Stimulated activated CD8-positive, alpha-beta memory T cell treated with anti-CD3 and anti-CD28 coated beads, Interleukin-2, amount 100 ng/mL, for 48 hours (primary cell): ENCODE results near the gene RALGPS1.
"Not testable (repeated sequence)": the region's sequence is repeated elsewhere in the genome, so short reads cannot be mapped to it uniquely, and the experiment has no call there.

Experiments
- DNase-seq, 2 donors: peaks; one replicate each; pipeline ENCODE4 v3.0.0-alpha.2; 2020; ENCODE audit warnings: low read depth in 2 of 2

The RALGPS1 gene

GRCh38 chr9:127158786-127159324 lies 244.3 kb downstream of the RALGPS1 start:
- no peak for DNase-seq

GRCh38 chr9:127159325-127159801 lies 244.8 kb downstream of the RALGPS1 start:
- no peak for DNase-seq

GRCh38 chr9:127159949-127160610 lies 245.5 kb downstream of the RALGPS1 start:
- no peak for DNase-seq

- DNase-seq: no peak
Measured at GRCh38 chr9:127161081-127161624, 246.6 kb downstream of the RALGPS1 start.

GRCh38 chr9:127162046-127162863 lies 247.7 kb downstream of the RALGPS1 start:
- DNase-seq: no peak

- no peak for DNase-seq
Measured at GRCh38 chr9:127162864-127163365, 248.3 kb downstream of the RALGPS1 start.

GRCh38 chr9:127163409-127163808 lies 248.8 kb downstream of the RALGPS1 start:
- DNase-seq: no peak

GRCh38 chr9:127165116-127165515 lies 250.5 kb downstream of the RALGPS1 start:
- no peak for DNase-seq

- no peak for DNase-seq
Measured at GRCh38 chr9:127166111-127166510, 251.5 kb downstream of the RALGPS1 start.

- no peak for DNase-seq
Measured at GRCh38 chr9:127166651-127167524, 252.3 kb downstream of the RALGPS1 start.

- DNase-seq: no peak
Measured at GRCh38 chr9:127167560-127168326, 253.2 kb downstream of the RALGPS1 start.

GRCh38 chr9:127168756-127169574 lies 254.4 kb downstream of the RALGPS1 start:
- DNase-seq: no peak

GRCh38 chr9:127169575-127169883 lies 254.9 kb downstream of the RALGPS1 start:
- no peak for DNase-seq

GRCh38 chr9:127170103-127170502 lies 255.5 kb downstream of the RALGPS1 start:
- no peak for DNase-seq

GRCh38 chr9:127170652-127171051 lies 256.1 kb downstream of the RALGPS1 start:
- no peak for DNase-seq

GRCh38 chr9:127171348-127171747 lies 256.8 kb downstream of the RALGPS1 start:
- DNase-seq: not testable (repeated sequence)

- no peak for DNase-seq
Measured at GRCh38 chr9:127172066-127172707, 257.6 kb downstream of the RALGPS1 start.

GRCh38 chr9:127173063-127173462 lies 258.5 kb downstream of the RALGPS1 start:
- no peak for DNase-seq
